ENCODE measurements around the gene ATG4C. TPM values are rescaled to one million over a fixed set of nuclear protein-coding genes. Genes with fewer than 3 reads are reported as not detected.

Gene ATG4C
- total and polyA plus RNA-seq, 2 donors from 2014 or later: 8.7 to 9.5 TPM

DNA sequence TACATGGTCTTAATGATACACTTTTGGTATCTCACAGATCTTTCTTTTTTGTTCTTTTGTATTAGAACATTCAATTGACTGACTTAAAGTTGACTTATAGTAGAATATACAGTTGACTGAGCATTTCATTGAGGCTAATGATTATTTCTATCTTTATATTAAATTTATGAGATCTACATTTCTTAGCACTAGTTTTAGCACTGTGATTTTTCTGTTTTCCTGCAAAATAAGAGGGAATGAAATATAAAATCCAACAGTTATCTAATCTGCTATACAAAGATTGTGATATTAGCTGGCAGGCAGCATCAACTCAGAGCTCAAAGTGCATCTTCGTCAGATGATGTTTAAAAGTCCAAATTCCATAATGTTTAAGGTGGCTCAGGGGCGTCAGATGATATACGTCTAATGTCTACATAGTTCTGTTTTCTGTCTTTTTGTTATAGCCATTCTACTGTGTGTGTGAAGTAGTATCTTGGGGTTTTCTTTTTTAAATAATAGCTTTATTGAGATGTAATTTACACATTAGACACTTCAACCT lies 85.4 kb downstream of the ATG4C start:
- intact Hi-C loops (cut with DNase I): no loop called here
- FAIRE-seq: no peak
- H3K9ac ChIP-seq (ENCODE audit: low read length in 3 of 3): no peak overlapping the region
- H3K27me3 ChIP-seq (ENCODE audit: control insufficient read depth, insufficient read depth, low read length): no peaks in the 10 kb centered on the region
- no peak overlapping the region for H3K27ac ChIP-seq (ENCODE audit: low read depth in 2 of 2, low read length in 2 of 2)
- H3K36me3 ChIP-seq (ENCODE audit: control insufficient read depth in 2 of 3, insufficient read depth in 3 of 3, low read length in 3 of 3): no peaks in the 10 kb centered on the region
- H3K4me3 ChIP-seq (ENCODE audit: low read length in 3 of 3): no peak overlapping the region
- no peak for DNase-seq
- TF ChIP-seq, protein P1, sequence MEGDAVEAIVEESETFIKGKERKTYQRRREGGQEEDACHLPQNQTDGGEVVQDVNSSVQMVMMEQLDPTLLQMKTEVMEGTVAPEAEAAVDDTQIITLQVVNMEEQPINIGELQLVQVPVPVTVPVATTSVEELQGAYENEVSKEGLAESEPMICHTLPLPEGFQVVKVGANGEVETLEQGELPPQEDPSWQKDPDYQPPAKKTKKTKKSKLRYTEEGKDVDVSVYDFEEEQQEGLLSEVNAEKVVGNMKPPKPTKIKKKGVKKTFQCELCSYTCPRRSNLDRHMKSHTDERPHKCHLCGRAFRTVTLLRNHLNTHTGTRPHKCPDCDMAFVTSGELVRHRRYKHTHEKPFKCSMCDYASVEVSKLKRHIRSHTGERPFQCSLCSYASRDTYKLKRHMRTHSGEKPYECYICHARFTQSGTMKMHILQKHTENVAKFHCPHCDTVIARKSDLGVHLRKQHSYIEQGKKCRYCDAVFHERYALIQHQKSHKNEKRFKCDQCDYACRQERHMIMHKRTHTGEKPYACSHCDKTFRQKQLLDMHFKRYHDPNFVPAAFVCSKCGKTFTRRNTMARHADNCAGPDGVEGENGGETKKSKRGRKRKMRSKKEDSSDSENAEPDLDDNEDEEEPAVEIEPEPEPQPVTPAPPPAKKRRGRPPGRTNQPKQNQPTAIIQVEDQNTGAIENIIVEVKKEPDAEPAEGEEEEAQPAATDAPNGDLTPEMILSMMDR (IDR thresholded peaks at IDR 0.05; ENCODE audit: borderline replicate concordance, extremely low read depth, insufficient read depth): no peak
- H3K4me1 ChIP-seq (ENCODE audit: control insufficient read depth in 2 of 3, insufficient read depth in 2 of 3, low read depth in 1 of 3, low read length in 3 of 3): no peaks in the 10 kb centered on the region
- H3K9me3 ChIP-seq (ENCODE audit: control insufficient read depth in 2 of 3, insufficient read depth in 1 of 3, low read length in 3 of 3): no peaks in the 10 kb centered on the region

DNA sequence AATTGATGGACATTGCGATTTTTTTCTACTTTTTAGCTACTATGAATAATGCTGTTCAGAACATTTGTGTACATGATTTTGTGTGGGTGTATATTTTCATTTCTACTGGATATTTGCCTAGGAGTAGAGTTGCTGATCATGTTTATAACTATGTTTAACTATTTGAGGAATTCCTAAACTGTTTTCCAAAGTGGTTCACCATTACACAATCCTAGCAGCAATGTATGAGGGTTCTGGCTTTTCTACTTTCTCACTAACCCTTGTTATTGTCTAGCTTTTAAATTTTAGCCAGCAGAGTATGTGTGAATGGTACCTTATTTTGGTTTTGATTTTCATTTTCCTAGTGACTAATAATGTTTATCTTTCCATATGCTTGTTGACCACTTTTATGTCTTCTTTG lies 86.2 kb downstream of the ATG4C start:
- TF ChIP-seq, protein P1 (IDR thresholded peaks at IDR 0.05; ENCODE audit: borderline replicate concordance, extremely low read depth, insufficient read depth): no peak
- Histone ChIP-seq H3K36me3 (ENCODE audit: control insufficient read depth in 2 of 3, insufficient read depth in 3 of 3, low read length in 3 of 3) (no peaks in the 10 kb centered on the region), H3K9me3 (ENCODE audit: control insufficient read depth in 2 of 3, insufficient read depth in 1 of 3, low read length in 3 of 3) (no peaks in the 10 kb centered on the region), H3K9ac (ENCODE audit: low read length in 3 of 3) (no peak overlapping the region), H3K4me3 (ENCODE audit: low read length in 3 of 3) (no peak overlapping the region), H3K27ac (ENCODE audit: low read depth in 2 of 2, low read length in 2 of 2) (no peak overlapping the region), H3K4me1 (ENCODE audit: control insufficient read depth in 2 of 3, insufficient read depth in 2 of 3, low read depth in 1 of 3, low read length in 3 of 3) (no peaks in the 10 kb centered on the region), H3K27me3 (ENCODE audit: control insufficient read depth, insufficient read depth, low read length) (no peaks in the 10 kb centered on the region)
- intact Hi-C loops (cut with DNase I): no loop called here
- no peak for DNase-seq
- FAIRE-seq: no peak

DNA sequence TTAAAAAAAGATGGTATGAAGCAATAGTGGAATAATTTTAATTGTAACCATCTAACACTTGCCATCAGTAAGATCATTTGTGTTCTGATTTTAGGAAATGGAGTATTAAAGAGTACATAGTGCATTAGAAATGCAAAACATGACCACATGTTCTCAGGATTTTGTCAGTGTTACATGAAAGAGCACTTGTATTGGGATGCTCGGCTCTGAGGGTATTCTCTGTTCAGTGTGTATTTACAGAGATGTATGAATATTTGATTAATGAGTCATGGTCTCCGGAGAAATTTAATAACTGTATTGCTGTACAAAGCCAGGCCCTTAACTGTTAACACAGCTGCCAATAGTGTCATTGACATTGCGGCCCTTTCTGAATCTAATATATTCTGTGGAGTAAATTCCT lies 91.7 kb downstream of the ATG4C start:
- no peak overlapping the region for H3K4me3 ChIP-seq (ENCODE audit: low read length in 3 of 3)
- FAIRE-seq (no peak), DNase-seq (no peak)
- H3K4me1 ChIP-seq (ENCODE audit: control insufficient read depth in 2 of 3, insufficient read depth in 2 of 3, low read depth in 1 of 3, low read length in 3 of 3): no peaks in the 10 kb centered on the region
- TF ChIP-seq, protein P1 (IDR thresholded peaks at IDR 0.05; ENCODE audit: borderline replicate concordance, extremely low read depth, insufficient read depth): no peak
- no peak overlapping the region for H3K27ac ChIP-seq (ENCODE audit: low read depth in 2 of 2, low read length in 2 of 2)
- intact Hi-C loops (cut with DNase I): no loop called here
- H3K36me3 ChIP-seq (ENCODE audit: control insufficient read depth in 2 of 3, insufficient read depth in 3 of 3, low read length in 3 of 3): no peaks in the 10 kb centered on the region
- peaks cover 0 to 3% (median 0%) of the 10 kb centered on the region in 3 donors for H3K9me3 ChIP-seq (ENCODE audit: control insufficient read depth in 2 of 3, insufficient read depth in 1 of 3, low read length in 3 of 3)
- no peaks in the 10 kb centered on the region for H3K27me3 ChIP-seq (ENCODE audit: control insufficient read depth, insufficient read depth, low read length)
- H3K9ac ChIP-seq (ENCODE audit: low read length in 3 of 3): no peak overlapping the region

GRCh38 chr1:62876535-62876934 lies 92.6 kb downstream of the ATG4C start:
- DNase-seq: no peak
- Histone ChIP-seq H3K27me3 (ENCODE audit: control insufficient read depth, insufficient read depth, low read length) (no peaks in the 10 kb centered on the region), H3K27ac (ENCODE audit: low read depth in 2 of 2, low read length in 2 of 2) (no peak overlapping the region), H3K4me1 (ENCODE audit: control insufficient read depth in 2 of 3, insufficient read depth in 2 of 3, low read depth in 1 of 3, low read length in 3 of 3) (no peaks in the 10 kb centered on the region), H3K9me3 (ENCODE audit: control insufficient read depth in 2 of 3, insufficient read depth in 1 of 3, low read length in 3 of 3) (peaks cover 0 to 3% (median 0%) of the 10 kb centered on the region in 3 donors), H3K9ac (ENCODE audit: low read length in 3 of 3) (no peak overlapping the region), H3K36me3 (ENCODE audit: control insufficient read depth in 2 of 3, insufficient read depth in 3 of 3, low read length in 3 of 3) (no peaks in the 10 kb centered on the region), H3K4me3 (ENCODE audit: low read length in 3 of 3) (no peak overlapping the region)
- TF ChIP-seq, protein P1 (IDR thresholded peaks at IDR 0.05; ENCODE audit: borderline replicate concordance, extremely low read depth, insufficient read depth): no peak
- intact Hi-C loops (cut with DNase I): no loop called here
- no peak for FAIRE-seq
